GM06990 (cell line): ENCODE measurements around the gene P2RY2.

Experiments used
- DNase-seq: peaks from one replicate; pipeline ENCODE4 v3.0.0-alpha.2; 2011; ENCODE audit not compliant: insufficient read length; ENCODE audit errors: extremely low read depth
- H3K27me3 ChIP-seq: replicated peaks from 2 replicates; pipeline ENCODE4 v1.6.0; 2011; ENCODE audit warnings: low read length; ENCODE audit not compliant: control insufficient read depth, insufficient read depth
- H3K36me3 ChIP-seq: 2 replicates; pipeline ENCODE4 v1.5.1; 2011; ENCODE audit warnings: low read length; ENCODE audit not compliant: control insufficient read depth, insufficient read depth
- H3K4me3 ChIP-seq: replicated peaks from 2 replicates; pipeline ENCODE4 v1.5.1; 2011; ENCODE audit warnings: low read depth, mild to moderate bottlenecking, control low read depth, low read length
- TF ChIP-seq, protein P1 (sequence below): IDR thresholded peaks from 2 replicates; pipeline ENCODE4 v1.5.1; 2011; ENCODE audit warnings: low read length, control low read depth, mild to moderate bottlenecking, inconsistent platforms; ENCODE audit not compliant: insufficient read depth, poor library complexity, severe bottlenecking

Gene P2RY2

DNA sequence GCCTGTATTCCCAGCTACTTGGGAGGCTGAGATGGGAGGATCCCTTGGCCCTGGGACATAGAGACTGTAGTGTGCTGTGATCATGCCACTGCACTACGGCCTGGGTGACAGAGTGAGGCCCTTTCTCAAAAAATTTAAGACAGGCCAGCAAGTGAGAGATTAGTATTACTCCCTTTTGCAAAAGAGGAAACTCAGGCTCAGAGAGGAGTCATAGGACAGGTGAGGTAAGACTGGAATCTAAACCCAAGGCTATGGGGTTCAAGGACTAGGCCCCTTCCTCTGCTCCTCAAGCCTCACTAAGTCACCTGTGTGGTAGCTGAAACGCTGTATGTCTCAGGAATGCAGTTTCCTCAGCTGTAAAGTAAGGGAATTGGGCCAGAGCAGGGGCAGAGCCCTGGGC is 1.6 kb upstream of the P2RY2 start:
- Histone ChIP-seq H3K36me3 (no peaks in the 10 kb centered on the region), H3K27me3 (no peaks in the 10 kb centered on the region; the same call in 1 of the 2 replicates), H3K4me3 (no peak overlapping the region)
- no peak for DNase-seq
- TF ChIP-seq, protein P1, sequence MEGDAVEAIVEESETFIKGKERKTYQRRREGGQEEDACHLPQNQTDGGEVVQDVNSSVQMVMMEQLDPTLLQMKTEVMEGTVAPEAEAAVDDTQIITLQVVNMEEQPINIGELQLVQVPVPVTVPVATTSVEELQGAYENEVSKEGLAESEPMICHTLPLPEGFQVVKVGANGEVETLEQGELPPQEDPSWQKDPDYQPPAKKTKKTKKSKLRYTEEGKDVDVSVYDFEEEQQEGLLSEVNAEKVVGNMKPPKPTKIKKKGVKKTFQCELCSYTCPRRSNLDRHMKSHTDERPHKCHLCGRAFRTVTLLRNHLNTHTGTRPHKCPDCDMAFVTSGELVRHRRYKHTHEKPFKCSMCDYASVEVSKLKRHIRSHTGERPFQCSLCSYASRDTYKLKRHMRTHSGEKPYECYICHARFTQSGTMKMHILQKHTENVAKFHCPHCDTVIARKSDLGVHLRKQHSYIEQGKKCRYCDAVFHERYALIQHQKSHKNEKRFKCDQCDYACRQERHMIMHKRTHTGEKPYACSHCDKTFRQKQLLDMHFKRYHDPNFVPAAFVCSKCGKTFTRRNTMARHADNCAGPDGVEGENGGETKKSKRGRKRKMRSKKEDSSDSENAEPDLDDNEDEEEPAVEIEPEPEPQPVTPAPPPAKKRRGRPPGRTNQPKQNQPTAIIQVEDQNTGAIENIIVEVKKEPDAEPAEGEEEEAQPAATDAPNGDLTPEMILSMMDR, result no peak

DNA sequence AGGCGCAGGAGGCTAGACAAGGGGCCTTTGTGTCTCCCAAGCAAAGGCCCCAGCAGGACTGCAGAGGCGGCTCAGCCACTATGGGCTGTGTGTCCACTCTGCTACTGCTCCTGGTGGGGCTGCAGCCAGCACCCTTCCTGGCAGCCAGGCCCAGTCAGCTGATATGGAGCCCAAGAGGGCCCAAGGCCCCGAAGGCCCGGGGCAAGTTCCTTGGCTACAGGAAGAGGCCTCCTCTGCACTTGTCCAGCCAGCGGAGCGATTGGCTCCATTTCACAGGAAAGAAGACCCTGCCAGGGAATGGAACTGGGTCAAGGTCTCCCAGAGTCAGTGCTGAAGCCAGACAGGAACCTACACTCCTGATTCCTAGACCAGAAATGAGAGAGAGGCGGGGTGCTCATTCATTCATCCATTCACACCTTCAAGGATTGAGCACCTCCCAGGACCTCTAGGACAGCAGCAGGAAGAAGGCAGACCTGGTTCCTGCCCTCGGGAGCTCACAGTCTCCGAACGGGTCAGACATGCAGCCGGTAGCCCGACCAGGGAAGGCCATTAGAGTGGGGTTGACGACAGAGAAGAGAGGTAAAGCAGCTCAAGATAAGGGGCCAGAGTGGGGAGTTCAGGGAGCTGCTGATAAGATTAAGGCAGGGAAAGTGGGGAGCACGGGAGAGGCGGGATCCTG is 811 bp upstream of the P2RY2 start:
- DNase-seq, result no peak
- no peaks in the 10 kb centered on the region; the same call in 1 of the 2 replicates for H3K27me3 ChIP-seq
- H3K36me3 ChIP-seq, result no peaks in the 10 kb centered on the region
- H3K4me3 ChIP-seq, result no peak overlapping the region
- TF ChIP-seq, protein P1, result no peak

DNA sequence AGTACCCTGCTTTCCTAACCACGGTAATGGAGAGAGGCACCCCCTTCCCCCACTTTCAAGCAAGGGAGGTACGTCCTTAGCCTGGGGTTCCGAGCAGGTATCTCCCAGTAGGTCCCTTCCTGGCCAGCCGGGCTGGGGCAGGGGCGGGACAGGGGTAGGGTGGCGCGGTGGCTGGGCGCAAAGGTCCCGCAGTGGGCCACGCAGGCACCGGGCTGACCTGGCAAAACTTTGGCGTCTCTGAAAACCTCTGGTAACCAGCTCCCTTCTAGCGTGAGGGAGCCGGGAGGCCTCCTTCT is 323 bp upstream of the P2RY2 start:
- DNase-seq, result no peak
- Histone ChIP-seq H3K36me3 (no peaks in the 10 kb centered on the region), H3K4me3 (peak overlapping the region; percentile 34), H3K27me3 (no peaks in the 10 kb centered on the region; the same call in 1 of the 2 replicates)
- TF ChIP-seq, protein P1, result no peak

DNA sequence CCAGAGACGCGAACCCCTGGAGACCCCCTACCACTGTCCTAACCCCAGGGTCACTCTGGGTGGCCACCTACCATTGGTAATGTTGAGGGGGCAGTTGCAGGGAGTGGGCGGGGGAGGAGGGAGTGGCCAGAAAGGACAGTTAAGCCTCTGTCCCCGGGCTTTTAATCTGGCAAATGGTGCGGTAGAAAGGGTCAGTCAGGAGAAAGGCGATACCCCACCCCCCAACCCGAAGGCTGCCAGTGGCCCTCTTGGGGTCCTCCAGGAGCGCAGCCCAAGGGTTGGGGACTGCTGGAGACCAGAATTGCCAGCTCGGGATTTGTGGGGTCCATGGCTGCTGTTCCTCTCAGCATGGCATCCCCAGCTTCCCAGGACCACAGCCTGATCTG is 742 bp downstream of the P2RY2 start:
- H3K36me3 ChIP-seq, result no peaks in the 10 kb centered on the region
- no peak overlapping the region for H3K4me3 ChIP-seq
- DNase-seq, result no peak
- H3K27me3 ChIP-seq, result no peaks in the 10 kb centered on the region; the same call in 1 of the 2 replicates
- TF ChIP-seq, protein P1, result no peak

DNA sequence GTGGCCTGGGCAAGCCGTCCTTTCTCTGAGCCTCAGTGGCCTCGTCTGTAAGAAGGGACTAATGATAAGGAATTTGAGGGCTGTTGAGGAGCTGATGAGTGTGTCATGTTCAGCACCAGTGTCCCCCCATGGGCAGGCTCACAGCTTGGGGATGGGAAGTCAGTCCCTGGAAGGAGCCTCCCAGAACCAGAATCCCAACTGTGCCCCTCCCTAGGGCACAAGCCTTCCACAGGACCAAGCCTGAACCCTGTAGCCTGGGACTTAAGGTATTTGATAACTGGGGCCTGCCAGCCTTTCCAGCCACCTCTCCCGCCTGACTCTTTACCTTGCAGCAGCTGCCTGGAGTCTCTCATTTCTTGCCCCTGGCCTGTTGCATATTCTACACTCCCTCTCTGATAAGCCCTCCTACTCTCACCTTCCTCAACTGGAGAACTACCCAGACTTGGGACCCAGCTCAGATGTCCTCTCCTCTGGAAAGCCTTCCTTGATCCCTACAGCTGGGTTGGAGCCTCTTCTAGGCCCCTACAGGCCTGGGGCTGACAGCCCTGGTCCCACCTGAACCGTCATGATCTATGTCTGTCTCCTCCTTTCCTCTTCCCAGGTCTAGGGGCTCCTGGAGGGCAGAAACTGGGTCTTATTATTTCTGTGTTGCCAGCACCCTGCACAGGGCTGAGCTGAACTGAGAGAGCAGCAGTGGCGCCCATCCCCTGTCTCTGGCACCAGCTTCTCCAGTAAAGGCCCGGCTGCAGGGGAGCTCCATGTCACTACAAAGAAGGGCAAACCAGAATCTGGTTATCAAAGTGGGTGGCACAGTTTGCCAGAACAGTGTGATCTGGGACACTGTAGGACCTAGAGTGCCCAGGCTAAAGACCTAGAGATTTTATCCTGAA is 1.6 kb downstream of the P2RY2 start:
- H3K27me3 ChIP-seq, result no peaks in the 10 kb centered on the region; the same call in 1 of the 2 replicates
- TF ChIP-seq, protein P1, result no peak
- no peak for DNase-seq
- H3K36me3 ChIP-seq, result no peaks in the 10 kb centered on the region
- no peak overlapping the region for H3K4me3 ChIP-seq
